ENCODE measurements around the gene CREB3L2.

CREB3L2 gene

GRCh38 chr7:138025215-138026186 lies 23.6 kb upstream of the CREB3L2 start:
- no peak for TF ChIP-seq CTCF (IDR thresholded peaks at IDR 0.05; ENCODE audit: borderline replicate concordance, control extremely low read depth, extremely low read depth, insufficient read depth, missing control alignments)

GRCh38 chr7:138024765-138025164 lies 22.9 kb upstream of the CREB3L2 start:
- in situ Hi-C loops (cut with MboI; ENCODE audit: low sequenced_read_pairs, unreplicated experiment) = no loop called here
- no peak for TF ChIP-seq CTCF (IDR thresholded peaks at IDR 0.05; ENCODE audit: borderline replicate concordance, control extremely low read depth, extremely low read depth, insufficient read depth, missing control alignments)
- DNase-seq (ENCODE audit: low spot score) = no peak

More at GRCh38 chr7:138025215-138026186, 23.6 kb upstream of the CREB3L2 start:
- in situ Hi-C loops (cut with MboI; ENCODE audit: low sequenced_read_pairs, unreplicated experiment) = no loop called here
- no peak for DNase-seq (ENCODE audit: low spot score)

- in situ Hi-C loops (cut with MboI; ENCODE audit: low sequenced_read_pairs, unreplicated experiment) = no loop called here
- no peak for DNase-seq (ENCODE audit: low spot score)
These were observed 22.4 kb upstream of the CREB3L2 start for GRCh38 chr7:138024343-138024691.

GRCh38 chr7:138023618-138024342 lies 21.9 kb upstream of the CREB3L2 start:
- TF ChIP-seq CTCF (IDR thresholded peaks at IDR 0.05; ENCODE audit: borderline replicate concordance, control extremely low read depth, extremely low read depth, insufficient read depth, missing control alignments) = no peak
- in situ Hi-C loops (cut with MboI; ENCODE audit: low sequenced_read_pairs, unreplicated experiment) = no loop called here
- peak; percentile 66 for DNase-seq (ENCODE audit: low spot score)

More at GRCh38 chr7:138024343-138024691, 22.4 kb upstream of the CREB3L2 start:
- TF ChIP-seq CTCF (IDR thresholded peaks at IDR 0.05; ENCODE audit: borderline replicate concordance, control extremely low read depth, extremely low read depth, insufficient read depth, missing control alignments) = no peak

- no peak for DNase-seq (ENCODE audit: low spot score)
These were observed 20.0 kb upstream of the CREB3L2 start for GRCh38 chr7:138021889-138022288.

More at GRCh38 chr7:138021889-138022288, 20.0 kb upstream of the CREB3L2 start:
- in situ Hi-C loops (cut with MboI; ENCODE audit: low sequenced_read_pairs, unreplicated experiment) = no loop called here
- TF ChIP-seq CTCF (IDR thresholded peaks at IDR 0.05; ENCODE audit: borderline replicate concordance, control extremely low read depth, extremely low read depth, insufficient read depth, missing control alignments) = no peak

All from GM13976 (cell line).